SJCRH30 (cell line): Measurements from ENCODE around the gene GGN. TPM values are rescaled to one million over a fixed set of nuclear protein-coding genes. Genes with fewer than 3 reads are reported as not detected.
"Not testable (repeated sequence)": the region's sequence is repeated elsewhere in the genome, so short reads cannot be mapped to it uniquely, and the experiment has no call there.

ENCODE experiments used
- DNase-seq, 2 experiments: peaks; one replicate each; pipeline ENCODE4 v3.0.0-alpha.2; 2015 to 2020
- H3K27ac ChIP-seq: fragments of 250-450 bp; sonication (Bioruptor Pico); 2 replicates; pipeline ENCODE4 v1.5.1; 2020; ENCODE audit warnings: mild to moderate bottlenecking, moderate library complexity
- H3K27me3 ChIP-seq: fragments of 250-450 bp; sonication (Bioruptor Pico); 2 replicates; pipeline ENCODE4 v1.5.1; 2020; ENCODE audit warnings: mild to moderate bottlenecking, moderate library complexity
- H3K36me3 ChIP-seq: fragments of 250-450 bp; sonication (Bioruptor Pico); 2 replicates; pipeline ENCODE4 v1.5.1; 2020; ENCODE audit warnings: mild to moderate bottlenecking, moderate library complexity
- H3K4me1 ChIP-seq: fragments of 250-450 bp; sonication (Bioruptor Pico); 2 replicates; pipeline ENCODE4 v1.5.1; 2020; ENCODE audit warnings: mild to moderate bottlenecking, moderate library complexity
- H3K4me3 ChIP-seq: fragments of 250-450 bp; sonication (Bioruptor Pico); 2 replicates; pipeline ENCODE4 v1.5.1; 2020; ENCODE audit warnings: mild to moderate bottlenecking, moderate library complexity
- H3K9me3 ChIP-seq: fragments of 250-450 bp; sonication (Bioruptor Pico); replicated peaks from 2 replicates; pipeline ENCODE4 v1.5.1; 2020; ENCODE audit warnings: mild to moderate bottlenecking, moderate library complexity
- total RNA-seq: library from RNA; depleted of rRNA; stranded (reverse); fragments of >200 nt; shearing (Covaris generic); gene quantifications from 2 replicates; pipeline ENCODE4 v1.2.3, GENCODE V29; 2014; rRNA removed

The GGN gene
- 0.23 and 0.59 TPM in 2 replicates for total RNA-seq

- Histone ChIP-seq H3K27ac (peak within 1 kb of the TSS; percentile 30; the same call in 1 of the 2 replicates), H3K27me3 (no peaks in the 10 kb centered on the region), H3K9me3 (no peaks in the 10 kb centered on the region), H3K4me1 (no peaks in the 10 kb centered on the region), H3K36me3 (peaks cover 28% of the 10 kb centered on the region), H3K4me3 (peak within 1 kb of the TSS; percentile 62)
- peak; percentile 97 to 98 for DNase-seq
Observed at GRCh38 chr19:38387550-38388348, at the start of gene GGN. Gene GGN (minus strand): TSS chr19:38388034. CDS start chr19:38387261, 773 bp downstream.

- Histone ChIP-seq H3K4me3 (no peak overlapping the region), H3K4me1 (peaks cover 8% of the 10 kb centered on the region), H3K9me3 (no peaks in the 10 kb centered on the region), H3K36me3 (peaks cover 15% of the 10 kb centered on the region), H3K27ac (no peak overlapping the region), H3K27me3 (no peaks in the 10 kb centered on the region)
- DNase-seq = no peak
Observed at GRCh38 chr19:38437295-38437694, 49.5 kb upstream of the GGN start.

DNA sequence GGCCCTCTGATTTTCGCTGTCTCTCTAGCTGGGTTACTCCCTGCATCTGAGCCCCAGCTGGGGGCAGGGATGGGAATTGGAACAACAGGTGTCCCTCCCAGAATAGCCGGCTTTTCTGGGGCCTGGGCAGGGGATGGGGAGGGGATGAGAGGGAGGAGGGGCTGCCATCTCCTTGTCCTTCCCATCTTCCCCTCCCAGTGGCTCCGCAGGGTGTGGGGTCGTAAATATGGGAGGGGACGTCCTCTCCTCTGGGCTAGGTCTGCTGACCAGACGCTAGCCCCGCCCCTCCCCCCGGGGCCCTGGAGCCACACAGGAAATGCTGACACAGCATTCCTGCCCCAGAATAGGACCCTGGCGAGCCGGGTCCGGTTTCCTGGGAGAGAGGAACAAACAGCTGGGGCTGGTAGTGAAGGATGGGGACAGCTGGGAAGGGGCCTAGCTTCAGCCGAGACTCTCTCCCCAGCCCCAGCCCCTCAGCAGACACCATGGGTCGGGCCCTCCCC, 46.8 kb upstream of the GGN start:
- H3K9me3 ChIP-seq = no peaks in the 10 kb centered on the region
- peak; percentile 99 to 100 for DNase-seq
- H3K27me3 ChIP-seq = no peaks in the 10 kb centered on the region
- peak overlapping the region; percentile 63 for H3K4me3 ChIP-seq
- peaks cover 11% of the 10 kb centered on the region for H3K36me3 ChIP-seq
- peak overlapping the region; percentile 98 for H3K27ac ChIP-seq
- peaks cover 8% of the 10 kb centered on the region for H3K4me1 ChIP-seq

- DNase-seq = peak; percentile 95
Observed at GRCh38 chr19:38433268-38433733, 45.5 kb upstream of the GGN start, which contains the start of gene RYR1. Gene RYR1 (plus strand): TSS chr19:38433691. CDS start chr19:38433830, 139 bp downstream.

DNA sequence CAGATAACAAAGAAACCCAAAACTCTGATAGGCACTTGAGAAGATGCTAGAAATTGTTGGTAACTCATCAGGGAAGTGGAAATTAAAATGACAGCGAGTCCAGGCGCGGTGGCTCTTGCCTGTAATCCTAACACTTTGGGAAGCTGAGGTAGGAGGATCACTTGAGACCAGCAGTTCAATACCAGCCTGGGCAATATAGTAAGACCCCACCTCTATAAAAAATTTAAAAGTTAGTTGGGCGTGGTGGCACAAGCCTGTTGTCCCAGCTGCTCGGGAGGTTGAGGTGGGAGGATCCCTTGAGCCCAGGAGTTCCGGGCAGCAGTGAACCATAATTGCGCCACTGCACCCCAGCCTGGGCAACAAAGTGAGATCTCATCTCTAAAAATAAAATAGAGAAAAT, 43.1 kb upstream of the GGN start:
- Histone ChIP-seq H3K9me3 (no peaks in the 10 kb centered on the region), H3K36me3 (no peaks in the 10 kb centered on the region), H3K4me3 (no peak overlapping the region), H3K4me1 (peaks cover 12% of the 10 kb centered on the region), H3K27ac (no peak overlapping the region), H3K27me3 (no peaks in the 10 kb centered on the region)
- DNase-seq = no peak

More at GRCh38 chr19:38433268-38433733, 45.5 kb upstream of the GGN start, which contains the start of gene RYR1:
- Histone ChIP-seq H3K27ac (peak within 1 kb of the TSS; percentile 98), H3K36me3 (peaks cover 8% of the 10 kb centered on the region), H3K9me3 (no peaks in the 10 kb centered on the region), H3K27me3 (no peaks in the 10 kb centered on the region), H3K4me1 (peaks cover 8% of the 10 kb centered on the region), H3K4me3 (peak within 1 kb of the TSS; percentile 63)

GRCh38 chr19:38429811-38430156, 42.0 kb upstream of the GGN start:
- no peak for DNase-seq
- Histone ChIP-seq H3K9me3 (no peaks in the 10 kb centered on the region), H3K27ac (no peak overlapping the region), H3K4me3 (no peak overlapping the region), H3K27me3 (no peaks in the 10 kb centered on the region), H3K36me3 (no peaks in the 10 kb centered on the region), H3K4me1 (peaks cover 6% of the 10 kb centered on the region; the same call in 1 of the 2 replicates)

GRCh38 chr19:38429055-38429810, 41.4 kb upstream of the GGN start:
- H3K27ac ChIP-seq = no peak overlapping the region

DNA sequence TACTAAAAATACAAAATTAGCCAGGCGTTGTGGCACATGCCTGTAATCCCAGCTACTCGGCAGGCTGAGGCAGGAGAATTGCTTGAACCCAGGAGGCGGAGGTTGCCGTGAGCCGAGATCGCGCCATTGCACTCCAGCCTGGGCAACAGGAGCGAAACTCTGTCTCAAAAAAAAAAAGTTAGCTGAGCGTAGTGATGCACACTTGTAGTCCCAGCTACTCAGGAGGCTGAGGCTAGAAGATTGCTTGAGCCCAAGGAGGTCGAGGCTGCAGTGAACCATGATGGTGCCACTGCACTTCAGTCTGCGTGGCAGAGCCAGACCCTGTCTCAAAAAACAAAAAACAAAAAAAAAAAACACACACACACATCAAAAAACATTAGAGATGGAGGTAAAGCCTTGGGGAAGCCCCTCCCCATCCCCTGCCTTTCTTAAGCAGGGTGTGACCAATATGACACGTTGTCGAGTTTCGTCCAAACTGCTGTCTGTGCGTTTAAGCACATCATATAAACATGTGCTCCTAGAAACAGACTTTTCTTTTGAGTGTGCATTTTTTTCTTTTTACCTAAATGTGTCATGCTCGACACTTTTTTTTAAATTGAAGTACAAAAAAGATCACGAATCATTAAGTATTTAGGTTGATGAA, 39.3 kb upstream of the GGN start:
- not testable (repeated sequence) for H3K4me3 ChIP-seq, H3K27ac ChIP-seq, DNase-seq, H3K27me3 ChIP-seq, H3K4me1 ChIP-seq, H3K9me3 ChIP-seq, H3K36me3 ChIP-seq

More at GRCh38 chr19:38429055-38429810, 41.4 kb upstream of the GGN start:
- Histone ChIP-seq H3K4me3 (no peak overlapping the region), H3K27me3 (no peaks in the 10 kb centered on the region), H3K4me1 (peaks cover 6% of the 10 kb centered on the region; the same call in 1 of the 2 replicates), H3K36me3 (no peaks in the 10 kb centered on the region), H3K9me3 (no peaks in the 10 kb centered on the region)
- no peak for DNase-seq

- Histone ChIP-seq H3K36me3 (no peaks in the 10 kb centered on the region), H3K9me3 (no peaks in the 10 kb centered on the region), H3K4me3 (peak within 1 kb of the TSS; percentile 45), H3K27ac (no peak within 1 kb of the TSS), H3K27me3 (no peaks in the 10 kb centered on the region), H3K4me1 (peaks cover 6% of the 10 kb centered on the region; the same call in 1 of the 2 replicates)
- peak; percentile 54 to 61 for DNase-seq
Observed at GRCh38 chr19:38425810-38426466, 38.1 kb upstream of the GGN start, which contains the start of gene RASGRP4. Gene RASGRP4 (minus strand): TSS chr19:38426219. CDS start chr19:38426091, 128 bp downstream.

GRCh38 chr19:38425222-38425809, 37.5 kb upstream of the GGN start:
- peaks cover 6% of the 10 kb centered on the region; the same call in 1 of the 2 replicates for H3K4me1 ChIP-seq
- DNase-seq = no peak
- no peaks in the 10 kb centered on the region for H3K36me3 ChIP-seq
- H3K4me3 ChIP-seq = peak overlapping the region; percentile 45
- no peaks in the 10 kb centered on the region for H3K27me3 ChIP-seq
- H3K27ac ChIP-seq = no peak overlapping the region
- H3K9me3 ChIP-seq = no peaks in the 10 kb centered on the region

- Histone ChIP-seq H3K4me1 (peaks cover 6% of the 10 kb centered on the region; the same call in 1 of the 2 replicates), H3K36me3 (no peaks in the 10 kb centered on the region), H3K4me3 (no peak overlapping the region), H3K27ac (no peak overlapping the region), H3K27me3 (no peaks in the 10 kb centered on the region), H3K9me3 (no peaks in the 10 kb centered on the region)
- DNase-seq = no peak
Observed at GRCh38 chr19:38424272-38424671, 36.4 kb upstream of the GGN start.

GRCh38 chr19:38422438-38422837, 34.6 kb upstream of the GGN start:
- Histone ChIP-seq H3K36me3 (no peaks in the 10 kb centered on the region), H3K4me3 (no peak overlapping the region), H3K4me1 (peaks cover 11% of the 10 kb centered on the region; the same call in 1 of the 2 replicates), H3K27me3 (no peaks in the 10 kb centered on the region), H3K9me3 (no peaks in the 10 kb centered on the region), H3K27ac (no peak overlapping the region)
- DNase-seq = no peak

DNA sequence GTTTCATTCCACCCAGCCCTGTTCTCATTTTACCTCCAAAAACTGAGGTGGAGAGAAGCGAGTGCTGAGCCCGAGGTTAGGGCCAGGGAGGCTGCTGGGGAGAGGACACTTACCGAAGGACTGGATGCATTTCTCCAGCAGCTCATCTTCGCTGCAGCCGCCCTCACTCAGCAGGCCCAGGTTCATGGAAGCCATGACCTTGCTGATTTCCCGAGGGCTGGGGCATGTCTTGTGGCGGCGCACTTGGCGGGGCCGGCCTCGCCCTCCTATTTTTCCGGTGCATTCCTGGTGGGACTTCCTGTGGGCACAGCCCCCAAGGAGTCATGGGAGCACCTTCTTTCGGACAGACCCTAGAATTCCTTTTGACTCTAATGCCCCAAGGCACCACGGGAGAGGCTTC, 34.0 kb upstream of the GGN start:
- Histone ChIP-seq H3K27me3 (no peaks in the 10 kb centered on the region), H3K27ac (no peak overlapping the region), H3K36me3 (no peaks in the 10 kb centered on the region), H3K4me1 (peaks cover 16% of the 10 kb centered on the region; the same call in 1 of the 2 replicates), H3K9me3 (no peaks in the 10 kb centered on the region), H3K4me3 (no peak overlapping the region)
- no peak for DNase-seq
